ENCODE results near the gene BANP.
"Not testable (repeated sequence)": the region's sequence is repeated elsewhere in the genome, so short reads cannot be mapped to it uniquely, and the experiment has no call there.

BANP gene

DNA sequence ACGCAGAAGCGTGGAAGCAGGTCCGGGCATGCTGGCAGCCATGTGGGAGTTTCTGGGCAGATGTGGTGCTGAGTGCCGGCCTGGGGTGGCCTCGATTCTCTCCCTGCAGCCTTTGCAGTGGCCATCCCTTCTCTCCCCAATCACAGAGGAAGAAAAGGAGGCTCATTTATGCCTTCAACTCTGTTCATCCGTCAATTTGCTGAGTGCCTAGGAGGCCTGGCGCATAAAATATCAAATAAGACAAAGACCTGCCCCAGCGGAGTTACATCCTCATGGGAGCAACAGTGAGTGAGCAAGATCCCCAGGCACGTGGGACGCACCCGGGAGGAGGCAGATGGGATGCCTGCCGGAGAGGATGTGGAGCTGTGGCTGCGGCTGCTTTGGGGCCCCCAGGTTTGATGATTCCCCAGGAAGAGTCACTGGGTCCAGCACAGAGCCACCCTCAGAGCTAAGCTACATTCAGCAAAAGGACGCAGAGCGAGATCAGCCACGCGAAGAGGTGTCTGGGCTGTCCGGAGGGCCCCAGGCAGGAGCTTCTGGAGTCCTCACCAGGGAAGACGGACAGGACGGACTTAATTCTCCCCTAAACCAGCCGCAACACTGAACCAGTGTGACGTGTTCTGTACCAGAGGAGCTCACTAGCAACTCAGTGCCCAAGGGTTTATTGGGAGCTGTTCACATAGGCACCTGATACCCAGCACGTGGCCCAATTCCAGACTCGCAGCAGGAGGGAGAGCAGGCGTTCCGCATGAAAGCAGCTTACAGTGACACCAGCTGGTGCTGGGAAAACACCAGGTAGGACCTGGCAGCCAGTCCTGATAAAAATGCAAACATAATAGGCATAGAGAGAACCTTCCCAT, 26.2 kb upstream of the BANP start:
- TF ChIP-seq, protein P1, sequence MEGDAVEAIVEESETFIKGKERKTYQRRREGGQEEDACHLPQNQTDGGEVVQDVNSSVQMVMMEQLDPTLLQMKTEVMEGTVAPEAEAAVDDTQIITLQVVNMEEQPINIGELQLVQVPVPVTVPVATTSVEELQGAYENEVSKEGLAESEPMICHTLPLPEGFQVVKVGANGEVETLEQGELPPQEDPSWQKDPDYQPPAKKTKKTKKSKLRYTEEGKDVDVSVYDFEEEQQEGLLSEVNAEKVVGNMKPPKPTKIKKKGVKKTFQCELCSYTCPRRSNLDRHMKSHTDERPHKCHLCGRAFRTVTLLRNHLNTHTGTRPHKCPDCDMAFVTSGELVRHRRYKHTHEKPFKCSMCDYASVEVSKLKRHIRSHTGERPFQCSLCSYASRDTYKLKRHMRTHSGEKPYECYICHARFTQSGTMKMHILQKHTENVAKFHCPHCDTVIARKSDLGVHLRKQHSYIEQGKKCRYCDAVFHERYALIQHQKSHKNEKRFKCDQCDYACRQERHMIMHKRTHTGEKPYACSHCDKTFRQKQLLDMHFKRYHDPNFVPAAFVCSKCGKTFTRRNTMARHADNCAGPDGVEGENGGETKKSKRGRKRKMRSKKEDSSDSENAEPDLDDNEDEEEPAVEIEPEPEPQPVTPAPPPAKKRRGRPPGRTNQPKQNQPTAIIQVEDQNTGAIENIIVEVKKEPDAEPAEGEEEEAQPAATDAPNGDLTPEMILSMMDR (IDR thresholded peaks at IDR 0.05; ENCODE audit: control insufficient read depth, extremely low read depth, insufficient read depth), result peak; percentile 63
- peak; percentile 99 for DNase-seq (ENCODE audit: low read depth)
- H3K4me3 ChIP-seq (ENCODE audit: low read depth, low read length), result no peak overlapping the region

GRCh38 chr16:87926246-87927194, 24.7 kb upstream of the BANP start:
- no peak for DNase-seq (ENCODE audit: low read depth)
- TF ChIP-seq, protein P1 (IDR thresholded peaks at IDR 0.05; ENCODE audit: control insufficient read depth, extremely low read depth, insufficient read depth), result no peak
- no peak overlapping the region for H3K4me3 ChIP-seq (ENCODE audit: low read depth, low read length)

GRCh38 chr16:87927195-87927562, 24.1 kb upstream of the BANP start:
- H3K4me3 ChIP-seq (ENCODE audit: low read depth, low read length), result no peak overlapping the region
- TF ChIP-seq, protein P1 (IDR thresholded peaks at IDR 0.05; ENCODE audit: control insufficient read depth, extremely low read depth, insufficient read depth), result no peak
- no peak for DNase-seq (ENCODE audit: low read depth)

DNA sequence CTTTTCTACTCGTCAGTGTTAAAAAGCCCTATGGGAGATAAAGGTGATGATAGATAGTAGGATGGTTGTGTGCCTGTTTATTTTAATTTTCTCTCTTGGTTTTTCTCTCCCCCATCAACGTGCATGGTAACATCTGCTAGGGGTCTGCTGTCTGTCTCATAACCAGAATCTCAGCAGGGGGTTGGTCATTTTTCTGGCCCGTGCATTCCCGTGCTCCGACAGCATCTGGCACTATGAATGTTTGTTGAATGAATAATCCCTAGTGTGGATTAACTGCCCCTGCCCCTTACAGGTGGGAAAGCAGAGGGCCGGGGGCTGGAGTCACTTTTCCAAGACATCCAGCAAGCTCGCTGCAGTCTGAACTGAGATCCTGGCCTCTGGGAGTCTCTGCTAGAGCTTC, 21.2 kb upstream of the BANP start:
- no peak overlapping the region for H3K4me3 ChIP-seq (ENCODE audit: low read depth, low read length)
- TF ChIP-seq, protein P1 (IDR thresholded peaks at IDR 0.05; ENCODE audit: control insufficient read depth, extremely low read depth, insufficient read depth), result no peak
- DNase-seq (ENCODE audit: low read depth), result no peak

- DNase-seq (ENCODE audit: low read depth), result no peak
- H3K4me3 ChIP-seq (ENCODE audit: low read depth, low read length), result no peak overlapping the region
- TF ChIP-seq, protein P1 (IDR thresholded peaks at IDR 0.05; ENCODE audit: control insufficient read depth, extremely low read depth, insufficient read depth), result no peak
These were observed 20.8 kb upstream of the BANP start for GRCh38 chr16:87930456-87930855.

DNA sequence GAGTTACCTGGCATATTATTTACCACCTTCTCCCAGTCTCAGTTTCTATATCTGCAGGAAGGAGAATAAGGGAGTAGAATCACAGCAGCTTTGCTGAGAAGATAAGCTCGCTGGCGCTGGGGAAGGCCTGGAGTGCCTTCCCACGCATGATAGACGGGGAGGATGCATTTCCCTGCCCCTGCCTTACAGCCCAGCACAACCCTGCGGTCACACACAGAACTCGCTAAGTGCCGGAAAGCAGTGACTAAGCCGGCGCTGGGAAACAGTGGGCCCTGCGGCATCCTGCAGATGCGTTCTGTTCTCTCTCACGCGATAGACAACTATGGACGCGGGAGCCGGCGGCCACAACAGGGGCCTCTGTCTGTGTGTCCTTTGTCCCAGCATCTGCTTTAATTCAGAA, 19.7 kb upstream of the BANP start:
- TF ChIP-seq, protein P1 (IDR thresholded peaks at IDR 0.05; ENCODE audit: control insufficient read depth, extremely low read depth, insufficient read depth), result no peak
- DNase-seq (ENCODE audit: low read depth), result no peak
- H3K4me3 ChIP-seq (ENCODE audit: low read depth, low read length), result no peak overlapping the region

DNA sequence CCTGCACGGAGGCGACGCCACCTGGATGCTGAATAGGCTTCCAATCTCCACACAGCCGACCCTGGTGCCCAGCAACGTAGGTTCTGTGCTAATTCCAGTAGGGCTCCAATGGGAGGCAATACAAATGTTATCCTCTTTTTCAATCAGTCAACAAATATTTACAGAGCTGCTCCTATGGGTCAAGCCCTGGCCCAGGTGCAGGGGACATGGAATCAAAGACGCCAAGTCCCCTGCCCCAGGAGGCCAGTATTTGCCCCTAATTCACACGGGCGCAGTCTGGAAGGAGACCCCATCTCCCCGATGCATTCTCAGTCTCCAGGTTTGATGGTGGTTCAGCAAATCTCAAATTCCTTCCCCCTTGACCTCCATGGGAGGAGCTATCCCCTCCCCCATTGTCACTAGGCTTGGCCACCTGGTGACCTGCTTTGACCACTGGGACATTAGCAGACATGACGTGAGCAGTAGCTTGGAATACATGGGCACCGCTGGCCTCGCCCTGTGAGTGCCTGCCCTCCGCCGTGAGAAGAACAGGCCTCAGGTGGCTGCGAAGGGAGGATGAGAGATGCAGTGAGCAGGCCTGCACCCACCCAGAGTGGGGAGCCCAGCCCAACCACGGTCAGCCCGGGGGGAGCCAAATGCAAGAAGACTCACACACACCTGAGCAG, 18.6 kb upstream of the BANP start:
- not testable (repeated sequence) for DNase-seq (ENCODE audit: low read depth); H3K4me3 ChIP-seq (ENCODE audit: low read depth, low read length)
